Measurements from ENCODE around the gene SLC45A1.
A peak's percentile ranks its signal among the peaks of the same experiment; 100 is the strongest.

SLC45A1 gene

GRCh38 chr1:8335246-8335645 is 17.3 kb downstream of the SLC45A1 start:
- DNase-seq (ENCODE audit: low read depth in 2 of 2, low spot score in 1 of 2): no peak

- DNase-seq (ENCODE audit: low read depth in 2 of 2, low spot score in 1 of 2): no peak
Measured at GRCh38 chr1:8337776-8338525, 20.0 kb downstream of the SLC45A1 start.

DNA sequence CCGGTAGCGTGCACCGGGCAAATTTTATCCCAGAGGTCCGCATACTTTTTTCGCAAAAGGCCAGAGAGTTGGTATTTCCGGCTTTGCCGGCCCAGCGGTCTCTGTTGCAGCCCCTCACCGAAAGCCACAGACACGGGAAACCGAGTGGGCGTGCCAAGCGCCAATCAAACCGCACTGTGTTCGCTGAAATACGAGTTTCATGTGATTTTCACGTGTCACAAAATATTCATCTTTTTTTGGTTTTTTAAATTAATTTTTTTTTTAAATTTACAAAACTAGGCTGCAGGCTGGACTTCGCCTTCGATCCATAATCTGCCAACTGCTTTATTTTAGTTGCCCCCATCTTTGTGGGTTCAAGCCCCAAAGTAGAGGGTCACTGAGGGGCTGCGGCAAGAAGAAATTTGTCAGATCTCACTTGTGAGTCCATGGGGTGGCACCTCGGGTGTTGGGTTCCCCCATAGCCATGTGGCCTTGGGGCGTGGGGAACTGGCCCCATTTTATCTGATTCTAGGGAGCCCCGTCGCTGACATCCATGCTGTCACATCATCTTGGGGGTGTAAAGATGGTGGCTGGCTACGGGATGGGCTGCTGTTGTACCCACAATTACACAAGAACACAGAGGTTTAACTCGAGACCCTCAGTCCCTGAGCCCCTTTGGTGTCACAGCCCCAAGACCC is 20.8 kb downstream of the SLC45A1 start:
- DNase-seq (ENCODE audit: low read depth in 2 of 2, low spot score in 1 of 2): no peak

DNA sequence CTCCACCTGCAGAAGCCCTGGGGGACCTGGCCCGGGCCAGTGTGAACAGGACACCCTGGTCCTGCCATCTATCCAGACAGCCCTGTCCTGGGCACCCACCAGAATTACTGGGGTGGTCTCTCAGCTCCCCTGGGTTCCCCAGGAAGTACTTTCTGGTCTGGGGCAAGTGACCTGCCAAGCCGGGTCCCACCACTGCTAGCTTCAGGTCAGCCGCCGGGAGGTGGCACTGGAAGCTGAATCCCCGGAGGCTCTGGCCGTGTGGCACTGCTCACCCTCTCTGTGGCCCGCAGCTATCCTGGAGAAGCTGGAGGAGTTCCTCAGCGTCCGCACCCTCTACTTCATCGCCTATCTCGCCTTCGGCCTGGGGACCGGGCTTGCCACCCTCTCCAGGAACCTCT is 21.3 kb downstream of the SLC45A1 start:
- no peak for DNase-seq (ENCODE audit: low read depth in 2 of 2, low spot score in 1 of 2)

- DNase-seq (ENCODE audit: low read depth in 2 of 2, low spot score in 1 of 2): no peak
Measured at GRCh38 chr1:8340448-8340847, 22.5 kb downstream of the SLC45A1 start.

DNA sequence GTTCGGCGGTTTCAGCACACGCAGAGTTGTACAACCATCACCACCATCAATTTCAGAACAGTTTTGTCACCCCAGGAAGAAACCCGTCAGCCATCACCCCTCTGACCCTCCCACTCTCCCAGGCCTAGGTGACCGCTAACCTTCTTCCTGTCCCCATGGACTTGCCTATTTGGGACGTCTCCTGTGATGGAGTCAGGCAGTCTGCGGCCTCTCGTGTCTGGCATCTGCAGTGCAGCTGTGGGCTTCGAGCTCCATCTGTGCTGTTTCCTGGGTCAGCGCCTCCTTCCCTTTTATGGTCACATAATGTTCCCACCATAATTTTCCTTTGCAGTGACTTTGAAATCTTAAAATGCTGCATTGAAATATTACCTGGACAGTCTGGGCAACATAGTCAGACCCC is 24.4 kb downstream of the SLC45A1 start:
- no peak for DNase-seq (ENCODE audit: low read depth in 2 of 2, low spot score in 1 of 2)

DNA sequence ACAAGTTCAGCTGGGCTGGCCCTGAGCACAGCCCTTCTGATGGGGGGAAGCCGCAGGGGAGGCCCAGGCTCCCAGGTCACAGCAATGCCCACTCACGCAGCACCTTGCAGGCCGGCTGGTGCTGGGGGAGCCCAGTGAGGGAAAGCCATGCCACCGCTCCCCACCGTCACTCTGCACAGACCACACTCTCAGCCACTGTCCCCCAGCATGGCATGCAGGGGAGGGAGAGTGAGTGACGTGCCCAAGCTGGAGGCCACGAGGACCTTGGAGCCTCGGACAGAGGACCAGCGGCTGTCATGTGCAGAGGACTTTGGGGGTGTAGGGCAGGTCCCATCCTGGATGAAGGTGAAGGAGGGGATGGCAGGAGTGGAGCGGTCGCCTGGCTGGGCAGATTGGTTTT is 25.1 kb downstream of the SLC45A1 start:
- DNase-seq (ENCODE audit: low read depth in 2 of 2, low spot score in 1 of 2): no peak

DNA sequence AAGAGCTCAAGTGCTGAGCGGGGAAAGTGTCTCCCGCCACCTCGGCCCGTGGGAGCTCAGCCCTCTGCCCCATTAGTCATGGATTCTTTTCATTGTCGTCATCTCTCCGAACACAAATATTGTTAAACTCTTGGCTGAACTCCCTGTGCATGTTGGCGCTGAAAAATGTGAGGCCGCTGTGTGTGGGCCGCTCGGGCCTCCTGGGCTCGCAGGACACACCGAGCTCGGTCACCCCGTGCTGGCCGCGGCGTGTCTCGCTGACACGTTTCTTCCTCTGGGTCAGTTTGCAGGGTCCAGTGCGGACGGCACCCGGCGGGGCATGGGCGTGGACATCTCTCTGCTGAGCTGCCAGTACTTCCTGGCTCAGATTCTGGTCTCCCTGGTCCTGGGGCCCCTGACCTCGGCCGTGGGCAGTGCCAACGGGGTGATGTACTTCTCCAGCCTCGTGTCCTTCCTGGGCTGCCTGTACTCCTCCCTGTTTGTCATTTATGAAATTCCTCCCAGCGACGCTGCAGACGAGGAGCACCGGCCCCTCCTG is 25.6 kb downstream of the SLC45A1 start:
- DNase-seq (ENCODE audit: low read depth in 2 of 2, low spot score in 1 of 2): no peak

DNA sequence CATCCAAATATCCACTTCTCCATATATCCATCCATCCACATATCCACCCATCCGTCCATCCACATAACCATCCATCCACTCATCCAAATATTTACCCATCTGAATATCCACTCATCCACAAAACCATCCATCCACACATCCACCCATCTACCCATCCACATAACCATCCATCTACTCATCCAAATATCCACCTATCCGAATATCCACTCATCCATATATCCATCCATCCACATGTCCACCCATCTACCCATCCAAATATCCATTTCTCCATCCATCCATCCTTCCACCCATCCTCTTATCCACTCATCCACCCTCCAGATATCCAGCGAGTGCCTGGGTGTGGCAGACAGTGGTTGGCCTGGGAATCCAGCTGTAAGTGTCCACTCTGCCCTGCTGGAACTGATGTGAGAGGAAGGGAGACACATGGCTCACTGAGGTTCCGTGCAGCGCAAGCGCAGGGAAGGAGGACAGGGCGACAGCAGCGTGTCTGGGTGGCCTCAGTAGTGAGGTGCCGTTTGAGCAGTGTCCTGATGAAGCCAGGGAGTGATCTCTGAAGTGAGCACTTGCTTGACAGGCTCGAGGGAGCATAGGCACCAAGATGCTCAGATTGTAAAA is 27.1 kb downstream of the SLC45A1 start:
- no peak for DNase-seq (ENCODE audit: low read depth in 2 of 2, low spot score in 1 of 2)

- no peak for DNase-seq (ENCODE audit: low read depth in 2 of 2, low spot score in 1 of 2)
Measured at GRCh38 chr1:8345621-8346415, 27.9 kb downstream of the SLC45A1 start.

DNA sequence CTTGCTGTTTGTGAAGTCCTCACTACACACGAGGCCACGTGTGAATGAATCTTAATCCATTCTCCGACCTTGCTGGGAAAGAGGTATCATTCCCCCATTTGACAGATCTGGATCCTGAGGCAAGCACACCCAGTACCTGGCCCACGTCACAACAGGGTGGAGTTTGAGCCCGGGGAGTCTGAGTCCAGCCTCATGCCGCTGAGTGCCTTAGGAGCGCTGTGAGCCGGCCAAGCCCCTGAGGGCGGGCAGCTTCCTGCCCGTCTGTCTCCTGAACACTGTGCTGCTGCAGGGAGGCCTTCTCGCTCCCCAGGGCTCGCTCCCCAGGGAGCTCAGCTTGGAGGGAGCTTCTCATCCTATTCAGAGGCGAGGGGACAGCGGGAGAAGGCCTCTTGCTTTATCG is 29.7 kb downstream of the SLC45A1 start:
- DNase-seq (ENCODE audit: low read depth in 2 of 2, low spot score in 1 of 2): no peak

GRCh38 chr1:8348047-8348776 is 30.3 kb downstream of the SLC45A1 start:
- no peak for DNase-seq (ENCODE audit: low read depth in 2 of 2, low spot score in 1 of 2)

- peak; percentile 32 to 47 for DNase-seq (ENCODE audit: low read depth in 2 of 2, low spot score in 1 of 2)
Measured at GRCh38 chr1:8348777-8349472, 31.0 kb downstream of the SLC45A1 start.

DNA sequence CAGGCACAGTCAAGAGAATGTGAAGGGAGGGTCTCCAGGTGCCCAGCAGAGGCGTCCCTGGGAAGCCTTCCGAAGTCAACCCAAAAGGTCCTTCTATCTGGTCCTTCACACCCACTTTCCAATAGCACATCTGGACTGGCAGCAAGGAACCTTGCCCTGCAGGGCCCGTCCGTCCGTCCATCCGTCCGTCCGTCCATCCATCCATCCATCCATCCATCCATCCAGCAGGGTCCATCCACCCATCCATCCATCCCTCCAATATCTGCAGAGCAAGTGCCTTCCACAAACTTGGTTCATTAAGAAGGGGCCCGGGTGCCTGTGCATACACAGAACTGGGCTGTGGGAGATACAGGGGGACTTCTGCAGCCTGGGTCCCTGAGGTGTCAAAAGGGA is 31.6 kb downstream of the SLC45A1 start:
- DNase-seq (ENCODE audit: low read depth in 2 of 2, low spot score in 1 of 2): no peak

- no peak for DNase-seq (ENCODE audit: low read depth in 2 of 2, low spot score in 1 of 2)
Measured at GRCh38 chr1:8349961-8350360, 32.0 kb downstream of the SLC45A1 start.

- no peak for DNase-seq (ENCODE audit: low read depth in 2 of 2, low spot score in 1 of 2)
Measured at GRCh38 chr1:8350914-8351684, 33.2 kb downstream of the SLC45A1 start.

DNA sequence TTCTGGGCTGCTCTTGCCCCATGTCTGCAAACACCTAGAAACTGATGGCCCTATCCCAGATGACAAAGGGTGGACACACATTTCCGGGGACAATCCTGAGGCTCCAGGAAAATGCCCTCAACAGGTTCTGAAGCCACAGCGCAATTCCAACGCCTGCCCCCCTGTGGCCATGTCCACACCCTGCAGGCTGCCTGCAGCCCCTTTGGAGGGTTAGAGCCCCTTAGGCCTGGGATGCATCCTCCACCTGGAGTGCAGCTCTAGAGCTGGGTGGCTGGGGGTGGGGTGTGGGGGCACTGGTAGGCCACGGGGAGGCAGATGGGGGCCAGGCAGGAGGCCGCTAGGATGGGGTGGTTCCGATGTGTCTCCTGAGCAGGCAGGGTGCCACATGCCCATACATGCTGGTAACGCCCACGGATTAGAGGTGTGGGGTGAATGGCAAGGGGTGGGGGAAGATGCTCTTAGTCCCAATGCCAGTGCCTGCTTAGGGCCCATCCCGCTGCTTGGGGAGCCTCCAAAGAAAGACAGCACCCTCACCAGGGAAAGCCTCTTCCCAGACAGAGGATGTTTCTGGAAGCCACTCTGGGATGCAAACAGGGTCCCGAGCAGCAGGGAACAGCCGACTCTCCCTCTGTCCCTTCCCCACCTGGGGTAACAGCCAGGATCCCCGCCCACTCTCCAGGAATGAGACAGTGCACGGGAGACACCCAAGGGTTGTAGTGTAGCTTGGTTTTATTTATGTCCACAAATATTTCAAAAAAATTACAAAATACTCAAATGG is 34.0 kb downstream of the SLC45A1 start:
- no peak for DNase-seq (ENCODE audit: low read depth in 2 of 2, low spot score in 1 of 2)

DNA sequence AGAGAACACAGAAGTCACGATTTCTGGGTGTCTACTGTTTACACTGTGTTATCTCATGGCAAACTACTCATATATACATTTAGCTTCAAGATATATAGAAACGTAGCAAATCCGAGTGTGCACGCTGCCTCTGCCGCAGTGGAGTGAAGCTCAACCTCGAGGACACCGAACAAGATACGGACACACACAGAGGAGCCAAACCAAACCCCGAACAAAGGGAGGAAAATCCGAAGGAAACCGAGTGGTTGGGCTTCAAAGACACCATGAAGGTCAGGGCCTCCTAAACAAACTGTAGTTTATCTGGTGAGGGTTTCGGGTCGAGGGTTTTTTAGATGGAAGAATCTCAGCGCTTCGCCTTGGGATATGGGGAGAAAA is 34.5 kb downstream of the SLC45A1 start:
- no peak for DNase-seq (ENCODE audit: low read depth in 2 of 2, low spot score in 1 of 2)

All from stimulated activated CD8-positive, alpha-beta memory T cell treated with anti-CD3 and anti-CD28 coated beads, Interleukin-4, amount 100 ng/mL, for 4 hours (primary cell).